Measurements from ENCODE around the gene ZRANB3.
"Not testable (repeated sequence)": the region's sequence is repeated elsewhere in the genome, so short reads cannot be mapped to it uniquely, and the experiment has no call there.

The ZRANB3 gene

DNA sequence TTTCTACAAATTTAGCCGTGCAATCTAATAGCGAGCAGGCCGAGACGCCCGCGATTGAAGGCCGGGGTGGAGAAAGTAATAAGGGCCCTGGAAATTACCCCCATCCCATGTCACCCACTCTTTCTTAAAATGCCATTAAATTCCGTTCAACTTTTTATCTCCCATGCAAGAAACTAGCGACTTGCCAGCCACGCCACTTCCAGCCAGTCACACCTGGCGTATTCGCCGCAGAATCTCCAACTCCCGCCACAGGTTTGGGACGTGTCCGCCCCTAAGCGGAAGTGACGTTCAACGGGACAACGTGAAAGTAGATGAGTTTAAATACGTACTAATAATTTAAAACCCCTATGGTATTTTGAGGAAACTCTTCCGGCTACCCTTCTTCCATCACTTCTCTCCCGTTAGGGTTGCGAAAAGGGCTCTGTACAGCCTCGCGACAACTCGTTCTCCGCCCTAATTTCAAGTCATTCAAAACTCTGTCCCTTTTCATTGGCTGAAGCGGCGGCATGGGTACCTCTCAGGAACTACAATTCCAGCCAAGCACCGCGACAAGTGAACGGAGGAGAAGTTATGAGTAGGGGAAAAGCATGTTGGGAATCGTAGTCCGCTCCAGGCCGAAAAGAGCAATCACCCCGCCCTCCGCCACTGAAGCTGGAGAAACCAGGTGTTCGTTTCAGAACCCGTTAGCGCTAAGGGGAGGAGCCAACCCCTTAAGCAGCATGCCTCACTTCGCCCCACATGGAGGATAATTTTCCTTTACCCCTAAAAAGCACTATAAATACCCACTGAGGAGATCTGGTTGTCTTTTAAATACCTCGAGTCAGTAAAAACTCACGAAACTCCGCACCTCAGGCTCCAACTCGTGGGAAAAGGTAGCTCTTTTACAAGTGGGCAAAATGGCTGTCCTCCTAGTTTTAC is at the start of gene ZRANB3:
TSS of gene ZRANB3 (minus strand) at position 906 of the 918 bp plus-strand sequence.
- peak; percentile 98 for DNase-seq

DNA sequence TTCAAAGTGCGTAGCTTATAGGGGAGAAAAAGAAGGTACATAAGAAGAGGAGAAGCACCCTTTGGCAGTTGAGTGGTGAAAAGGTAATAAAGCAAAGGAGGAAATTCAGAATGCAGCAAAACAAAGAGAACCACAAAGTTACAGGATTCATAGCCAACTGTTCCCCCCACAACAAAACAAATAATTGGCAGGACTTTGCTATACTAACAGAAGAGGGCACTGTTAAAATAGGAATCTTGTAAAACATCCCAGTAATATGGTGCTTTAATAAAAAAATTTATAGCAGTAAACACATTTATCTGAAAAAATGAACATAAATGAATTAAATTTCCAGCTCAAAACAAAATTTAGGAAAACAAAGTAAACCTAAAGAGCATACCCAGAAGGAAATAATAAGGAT is 42.6 kb upstream of the ZRANB3 start:
- DNase-seq = no peak

DNA sequence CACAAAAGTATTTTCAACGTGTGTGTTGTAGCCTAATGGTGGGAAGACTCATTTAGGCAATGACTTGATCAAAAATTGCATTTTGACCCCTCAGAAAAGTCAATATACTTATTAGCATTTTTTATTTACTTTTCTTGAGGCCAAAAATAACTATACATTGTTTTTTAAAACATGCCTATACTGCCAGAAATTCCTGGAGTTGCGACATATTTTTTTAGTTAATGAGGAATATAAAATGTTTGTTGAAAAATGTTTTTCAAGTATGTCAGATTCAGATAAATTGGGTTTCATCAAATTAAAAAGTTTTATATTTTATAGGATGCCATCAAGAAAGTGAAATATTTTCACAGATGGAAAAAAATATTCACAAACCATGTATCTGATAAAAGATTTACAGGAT is 39.9 kb upstream of the ZRANB3 start:
- no peak for DNase-seq

DNA sequence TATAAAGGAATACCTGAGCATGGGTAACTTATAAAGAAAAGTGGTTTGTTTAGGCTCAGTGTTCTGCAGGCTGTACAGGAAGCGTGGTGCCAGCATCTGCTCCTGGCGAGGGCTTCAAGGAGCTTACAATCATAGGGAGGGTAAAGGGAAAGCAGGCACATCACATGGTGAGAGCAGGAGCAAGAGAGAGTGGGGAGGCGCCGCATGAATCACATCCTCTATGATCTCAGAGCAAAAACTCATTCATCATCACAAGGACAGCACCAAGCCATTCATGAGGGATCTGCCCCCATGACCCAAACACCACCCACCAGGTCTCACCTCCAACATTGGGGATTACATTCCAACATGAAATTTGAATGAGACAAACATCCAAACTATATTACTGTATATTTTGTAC is 32.8 kb upstream of the ZRANB3 start:
- no peak for DNase-seq

DNA sequence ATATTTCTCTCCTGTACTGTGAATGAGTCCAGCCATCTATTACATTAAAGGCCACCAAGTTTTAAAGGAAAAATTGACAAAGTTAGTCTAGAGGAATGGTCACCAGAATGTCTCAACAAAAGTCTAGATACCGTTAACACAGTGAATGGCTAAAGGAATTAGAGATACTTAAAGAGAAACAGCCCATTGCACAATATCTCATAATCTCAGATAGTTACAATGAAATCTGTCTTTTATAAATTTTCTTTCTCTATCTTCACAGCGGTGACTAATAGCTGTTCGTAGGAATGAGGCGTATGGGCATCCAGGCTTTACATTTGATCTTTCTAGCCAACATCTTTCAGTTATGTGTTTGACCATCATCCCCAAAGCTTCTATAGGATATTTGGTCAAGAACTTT is 30.9 kb upstream of the ZRANB3 start:
- no peak for DNase-seq

DNA sequence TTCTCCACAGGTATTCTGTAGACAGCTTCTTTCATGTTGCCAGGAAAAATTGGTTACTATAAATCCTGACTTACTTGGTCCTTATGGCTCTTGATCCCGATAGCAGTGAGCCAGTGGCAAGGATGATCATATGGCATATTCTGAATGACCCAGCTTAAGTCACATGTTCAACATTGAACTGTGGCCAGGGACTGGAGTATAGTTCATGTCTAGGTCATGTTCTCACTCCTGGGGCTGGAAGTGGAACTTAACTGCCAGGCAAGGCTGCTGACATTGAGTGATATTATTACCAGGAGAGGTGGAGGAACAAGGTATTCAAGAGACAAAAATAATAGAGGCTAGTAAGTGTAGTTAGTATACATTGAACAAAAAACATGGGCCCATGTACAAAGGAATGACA is 26.5 kb upstream of the ZRANB3 start:
- no peak for DNase-seq

DNA sequence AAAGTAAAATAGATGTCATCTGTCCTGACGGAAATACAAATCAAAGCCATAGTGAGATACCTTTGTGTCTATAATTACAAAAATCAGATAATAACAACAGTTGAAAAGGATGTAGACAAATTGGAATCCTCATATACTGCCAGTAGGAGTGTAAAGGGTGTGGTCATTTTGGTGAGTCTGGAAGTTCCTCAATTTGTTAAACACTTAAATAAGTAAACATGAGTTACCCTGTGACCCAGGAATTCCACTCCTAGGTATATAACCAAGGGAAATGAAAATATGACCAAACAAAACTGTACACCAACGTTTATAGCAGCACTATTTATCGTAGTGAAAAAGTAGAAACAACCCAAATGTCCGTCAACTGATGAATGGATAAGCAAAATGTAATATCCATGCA is 24.3 kb upstream of the ZRANB3 start:
- DNase-seq = no peak

DNA sequence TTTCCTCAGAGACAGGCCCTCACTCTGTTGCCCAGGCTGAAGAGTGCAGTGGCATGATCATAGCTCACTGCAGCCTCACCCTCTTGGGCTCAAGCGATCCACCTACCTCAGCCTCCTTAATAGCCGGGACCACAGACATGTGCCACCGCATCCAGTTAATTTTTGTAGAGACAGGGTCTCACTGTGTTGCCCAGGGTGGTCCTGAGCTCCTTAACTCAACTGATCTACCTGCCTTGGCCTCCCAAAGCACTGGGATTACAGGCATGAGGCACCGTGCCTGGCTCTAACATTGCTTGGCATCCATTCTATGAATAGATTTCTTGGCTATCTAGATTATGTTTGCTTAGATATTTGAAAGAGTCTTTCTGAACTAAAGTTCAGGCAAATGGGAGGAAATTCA is 21.9 kb upstream of the ZRANB3 start:
- DNase-seq = no peak

DNA sequence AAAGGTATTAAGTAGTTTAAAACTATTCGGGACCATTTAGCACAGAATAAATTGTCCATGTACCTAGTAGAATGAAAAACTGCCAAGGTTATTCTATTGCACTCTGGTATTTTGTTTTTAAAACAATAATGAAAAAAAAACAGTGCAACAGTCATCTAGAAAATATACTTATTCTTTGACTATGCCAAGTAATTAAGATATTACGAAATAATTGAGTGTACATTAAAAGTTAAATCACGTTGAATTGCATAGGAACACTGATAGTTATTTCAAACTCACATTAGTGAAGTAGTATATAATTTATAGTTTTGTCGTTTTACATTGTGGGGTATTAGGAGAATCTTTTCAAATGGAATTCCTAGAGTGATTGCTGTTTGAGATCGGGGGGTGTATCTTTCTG is 20.3 kb upstream of the ZRANB3 start:
- DNase-seq = no peak

DNA sequence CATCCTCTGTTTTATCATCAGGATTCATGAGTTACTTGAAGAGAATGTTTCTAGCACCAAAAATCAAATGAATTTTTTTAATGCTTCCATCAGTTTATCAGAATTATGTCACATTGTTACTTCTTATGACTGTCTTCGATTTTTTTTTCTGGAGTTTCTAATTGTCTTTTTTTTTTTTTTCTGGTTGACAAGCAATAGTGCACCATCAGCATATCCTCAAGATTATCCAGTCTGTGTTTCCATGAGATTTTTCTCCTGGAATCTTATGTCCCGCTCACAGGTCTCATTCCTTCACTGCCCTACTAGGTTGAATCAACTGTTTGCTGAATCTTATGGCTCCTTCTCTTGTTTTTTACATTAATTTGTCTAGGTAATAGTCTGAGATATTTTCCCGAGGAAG is 16.3 kb upstream of the ZRANB3 start:
- DNase-seq = no peak

DNA sequence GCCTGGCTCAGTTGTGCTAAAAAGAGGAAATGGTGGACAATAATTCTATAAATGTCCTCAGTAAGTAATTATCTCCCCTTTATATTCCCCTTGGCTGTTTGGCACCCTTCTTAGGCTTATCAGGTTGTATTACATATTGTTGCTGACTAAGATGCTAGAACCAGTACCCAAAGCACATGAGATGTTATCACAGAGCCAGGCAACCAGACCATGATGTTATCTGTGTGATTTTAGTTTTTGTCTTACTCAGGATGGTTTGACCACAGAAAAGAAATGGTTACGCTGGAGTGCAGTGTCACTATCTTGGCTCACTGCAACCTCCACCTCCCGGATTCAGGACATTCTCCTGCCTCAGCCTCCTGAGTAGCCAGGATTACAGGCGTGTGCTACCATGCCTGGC is 15.4 kb upstream of the ZRANB3 start:
- DNase-seq = no peak

DNA sequence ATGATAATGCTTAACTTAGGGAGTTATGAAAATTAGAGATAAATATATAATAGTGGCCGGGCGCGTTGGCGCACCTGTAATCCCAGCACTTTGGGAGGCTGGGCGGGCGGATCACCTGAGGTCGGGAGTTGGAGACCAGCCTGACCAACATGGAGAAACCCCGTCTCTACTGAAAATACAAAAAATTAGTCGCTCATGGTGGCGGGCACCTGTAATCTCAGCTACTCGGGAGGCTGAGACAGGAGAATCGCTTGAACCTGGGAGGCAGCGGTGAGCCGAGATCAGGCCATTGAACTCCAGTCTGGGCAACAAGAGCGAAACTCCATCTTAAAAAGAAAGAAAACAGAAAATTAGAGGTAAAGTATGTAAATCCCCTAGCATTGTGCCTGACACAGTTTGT is 2.5 kb upstream of the ZRANB3 start:
- not testable (repeated sequence) for DNase-seq

DNA sequence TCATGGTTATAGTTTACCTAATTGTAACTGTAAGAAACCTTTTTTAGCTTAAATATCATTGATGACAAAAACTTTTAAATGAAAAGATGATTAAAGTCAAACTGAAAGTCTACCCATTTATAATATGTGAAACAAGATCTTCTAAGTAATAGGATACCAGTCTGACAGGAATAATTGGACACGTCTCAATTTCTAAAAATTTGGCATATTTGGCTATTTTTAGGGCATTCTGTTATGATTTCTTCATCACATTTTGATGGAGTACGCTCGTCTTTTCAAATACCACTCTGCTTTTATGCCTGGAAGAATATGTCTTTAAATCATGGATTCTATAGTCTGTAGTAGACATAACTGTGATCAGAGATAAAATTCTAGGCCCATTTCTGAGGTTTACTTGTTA is 1.6 kb upstream of the ZRANB3 start:
- no peak for DNase-seq

DNA sequence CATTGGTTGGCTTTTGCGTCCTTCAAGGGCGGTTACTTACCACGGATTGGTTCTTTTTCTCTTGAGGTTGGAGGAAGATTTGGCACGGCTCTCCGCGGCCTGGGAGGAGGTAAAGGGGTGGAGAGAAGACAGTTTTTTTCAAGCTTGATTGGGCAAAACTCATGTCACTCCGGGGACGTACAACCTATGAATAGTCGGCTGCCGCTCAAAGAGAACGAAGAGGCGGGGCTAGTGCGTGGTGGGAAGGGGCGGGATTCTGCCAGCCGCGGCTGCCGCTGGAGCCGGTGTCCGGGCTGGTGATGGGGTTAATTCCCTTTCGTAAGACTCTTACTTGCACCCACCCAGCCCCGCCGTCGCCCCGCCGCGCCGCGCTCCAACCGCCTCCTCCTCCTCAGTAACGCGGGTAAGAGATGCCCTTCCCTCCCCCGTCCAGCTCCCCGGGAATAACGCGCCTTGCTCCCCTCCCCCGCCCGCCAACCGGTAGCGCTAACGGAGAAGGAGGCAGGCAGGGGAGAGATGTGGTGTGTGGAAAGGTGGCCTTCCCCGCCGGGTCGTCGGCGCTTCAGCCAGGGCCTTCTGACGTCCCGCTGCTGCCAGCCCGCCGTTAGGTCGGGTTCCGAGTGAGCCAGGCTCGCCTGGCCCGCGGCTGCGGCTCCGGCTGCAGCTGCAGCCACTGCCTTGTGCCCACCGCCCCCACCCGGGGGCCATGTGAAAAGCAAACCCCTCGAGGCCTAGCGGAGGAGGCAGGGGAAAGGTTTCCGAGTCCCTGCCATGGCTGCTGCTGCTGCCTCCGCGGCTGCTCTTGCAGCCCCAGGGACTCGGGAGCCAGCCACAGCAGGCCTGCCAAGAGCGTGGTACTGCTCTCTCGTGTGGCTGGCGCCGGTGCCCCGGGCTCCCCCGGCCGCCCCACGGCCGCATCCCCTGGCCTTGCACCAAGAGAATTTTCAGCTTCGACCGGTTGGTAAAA is 496 bp upstream of the ZRANB3 start, which contains the start of gene R3HDM1:
TSS of gene R3HDM1 (plus strand) at position 254 of the 967 bp plus-strand sequence. CDS start 73,362 bp downstream, outside the sequence.
- peak; percentile 99 for DNase-seq

DNA sequence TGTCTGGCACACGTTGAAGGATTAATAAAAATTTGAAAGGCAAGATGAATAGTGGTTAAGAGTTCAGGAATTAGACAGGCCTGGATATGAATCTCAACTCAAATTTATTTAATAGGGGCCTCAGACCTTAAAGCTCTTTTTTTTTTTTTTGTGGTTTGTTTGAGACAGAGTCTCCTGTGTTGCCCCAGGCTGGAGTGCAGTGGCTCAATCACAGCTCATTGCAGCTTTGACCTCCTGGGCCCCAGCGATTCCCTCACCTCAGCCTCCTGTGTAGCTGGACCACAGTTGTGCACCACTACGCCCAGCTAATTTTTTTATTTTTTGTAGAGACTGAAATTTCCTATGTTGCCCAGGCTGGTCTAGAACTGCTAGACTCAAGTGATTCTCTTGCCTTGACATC is 3.0 kb downstream of the ZRANB3 start:
- DNase-seq = no peak

DNA sequence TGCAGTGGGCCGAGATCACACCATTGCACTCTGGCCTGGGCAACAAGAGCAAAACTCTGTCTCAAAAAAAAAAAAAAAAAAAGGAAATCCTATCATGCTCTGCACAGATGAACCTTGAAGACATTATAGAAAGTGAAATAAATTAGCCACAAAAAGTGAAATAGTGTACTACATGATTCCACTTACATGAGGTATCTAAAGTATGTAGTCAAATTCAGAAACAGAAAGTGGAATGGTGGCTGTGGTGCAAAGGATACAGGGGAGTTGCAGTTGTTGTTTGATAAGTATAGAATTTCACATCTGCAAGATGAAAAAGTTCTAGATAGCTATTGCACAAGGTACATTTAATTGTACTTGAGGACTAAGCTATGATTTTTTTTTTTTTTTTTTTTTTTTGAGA is 5.2 kb downstream of the ZRANB3 start:
- DNase-seq = no peak

DNA sequence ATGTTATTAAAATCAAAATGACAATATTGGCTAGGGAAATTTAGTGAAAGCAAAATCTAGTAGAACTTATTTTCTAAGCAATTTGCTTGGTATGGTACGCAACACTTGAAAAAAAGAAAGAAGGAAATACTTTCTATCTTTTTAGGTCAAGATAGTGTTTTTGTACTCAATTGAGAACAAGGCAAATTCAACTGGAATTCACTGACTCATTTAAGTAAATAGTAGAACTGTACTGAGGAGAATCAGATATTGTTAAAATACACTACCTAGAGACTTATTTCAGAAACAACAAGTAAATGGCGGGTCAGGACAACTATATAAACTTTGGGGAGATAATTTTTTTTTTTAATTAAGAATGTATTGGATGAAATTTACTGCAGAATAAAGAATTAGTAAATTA is 18.9 kb downstream of the ZRANB3 start:
- no peak for DNase-seq

DNA sequence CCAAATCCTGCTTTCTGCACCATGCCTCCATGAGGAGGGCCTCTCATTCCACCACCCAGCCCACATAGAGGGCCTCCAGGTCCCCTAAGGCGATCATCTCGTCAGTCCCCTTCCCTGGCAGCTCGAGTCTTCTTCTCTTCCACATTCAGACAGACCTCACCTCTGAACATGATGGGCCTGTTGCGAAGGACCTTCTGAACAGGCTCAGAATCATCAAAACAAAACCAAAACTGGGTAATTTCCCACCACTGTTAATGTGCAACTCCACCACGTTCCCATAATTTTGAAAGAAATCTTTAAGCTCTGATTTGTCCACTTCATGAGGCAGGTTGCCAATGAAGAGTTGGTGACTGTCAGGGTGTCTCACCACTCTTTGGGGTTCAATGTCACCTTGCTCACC is 20.4 kb downstream of the ZRANB3 start:
- DNase-seq = no peak

DNA sequence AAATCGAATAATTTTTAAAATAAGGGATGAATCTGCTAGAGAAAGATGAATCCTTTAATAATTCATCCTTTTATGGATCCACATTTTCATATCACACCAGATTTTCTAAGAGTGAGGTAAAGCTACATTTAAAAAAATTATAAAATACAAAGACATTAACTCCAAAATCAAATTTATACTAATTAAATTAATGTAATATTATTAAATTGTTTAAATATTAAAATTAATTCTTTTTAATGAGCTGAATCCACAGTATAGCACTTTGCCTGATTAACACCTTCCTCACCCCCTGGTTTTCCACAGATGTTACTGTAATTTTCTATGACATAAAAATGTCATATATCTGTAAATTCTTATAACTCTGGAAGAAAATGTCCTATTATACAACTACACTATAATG is 26.2 kb downstream of the ZRANB3 start:
- DNase-seq = no peak

DNA sequence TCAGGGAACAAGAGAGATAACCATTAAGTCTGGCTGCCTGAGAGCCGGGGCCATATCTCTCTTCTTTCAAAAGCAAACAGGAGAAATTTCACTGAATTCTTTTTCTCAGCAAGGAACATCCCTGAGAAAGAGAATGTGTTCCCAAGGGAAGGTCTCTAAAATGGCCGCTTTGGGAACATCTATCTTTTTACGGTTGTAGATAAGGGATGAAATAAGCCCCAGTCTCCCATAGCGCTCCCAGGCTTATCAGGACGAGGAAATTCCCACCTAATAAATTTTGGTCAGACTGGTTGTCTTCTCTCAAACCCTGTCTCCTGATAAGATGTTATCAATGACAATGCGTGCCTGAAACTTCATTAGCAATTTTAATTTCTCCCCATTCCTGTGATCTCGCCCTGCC is 32.4 kb downstream of the ZRANB3 start:
- DNase-seq = not testable (repeated sequence)

DNA sequence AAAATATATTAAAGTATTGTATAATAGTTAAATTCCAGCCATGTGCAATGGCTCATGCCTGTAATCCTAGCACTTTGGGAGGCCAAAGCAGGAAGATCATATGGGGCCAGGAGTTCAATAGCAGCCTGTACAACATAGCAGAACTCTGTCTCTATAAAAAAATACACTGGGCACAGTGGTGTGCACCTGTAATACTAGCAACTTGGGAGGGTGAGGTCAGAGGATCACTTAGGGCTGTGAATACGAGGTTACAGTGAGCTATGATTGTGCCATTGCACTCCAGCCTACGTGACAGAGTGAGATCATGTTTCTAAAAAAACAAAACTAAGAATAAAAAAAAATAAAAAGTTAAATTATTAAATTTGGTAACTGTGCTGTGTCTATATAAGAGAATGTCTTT is 36.1 kb downstream of the ZRANB3 start:
- DNase-seq = no peak

DNA sequence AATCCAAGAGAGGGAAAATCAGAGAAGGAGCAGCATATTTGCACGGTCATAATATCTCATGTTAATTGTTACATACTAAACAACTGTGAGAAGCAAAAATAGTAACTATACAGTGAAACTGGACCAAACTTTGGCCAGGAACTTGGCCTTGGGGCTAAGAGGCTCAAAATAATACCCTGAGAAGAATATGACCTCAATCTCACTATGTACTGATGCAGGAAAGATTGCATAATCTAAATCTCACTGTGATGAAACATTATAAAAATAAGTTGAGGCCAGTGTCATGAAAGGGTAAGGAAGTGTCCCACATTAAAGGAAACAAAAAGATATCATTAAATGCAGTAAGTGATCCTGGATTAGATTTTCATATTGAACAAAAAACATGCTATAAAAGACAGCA is 36.5 kb downstream of the ZRANB3 start:
- DNase-seq = no peak

DNA sequence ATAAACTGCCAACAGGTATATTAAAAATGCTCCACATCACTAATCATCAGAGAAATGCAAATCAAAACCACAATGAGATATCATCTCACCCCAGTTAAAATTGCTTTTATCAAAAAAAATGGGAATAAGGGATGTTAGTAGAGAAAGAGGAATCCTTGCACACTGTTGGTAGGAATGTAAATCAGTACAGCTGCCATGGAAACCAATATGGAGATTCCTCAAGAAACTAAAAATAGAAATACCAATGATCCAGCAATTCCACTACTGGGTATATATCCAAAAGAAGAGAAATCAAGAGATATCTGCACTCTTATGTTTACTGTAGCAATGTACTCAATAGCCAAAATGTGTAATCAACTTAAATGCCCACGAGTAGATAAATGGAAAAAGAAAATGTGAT is 40.6 kb downstream of the ZRANB3 start:
- no peak for DNase-seq

DNA sequence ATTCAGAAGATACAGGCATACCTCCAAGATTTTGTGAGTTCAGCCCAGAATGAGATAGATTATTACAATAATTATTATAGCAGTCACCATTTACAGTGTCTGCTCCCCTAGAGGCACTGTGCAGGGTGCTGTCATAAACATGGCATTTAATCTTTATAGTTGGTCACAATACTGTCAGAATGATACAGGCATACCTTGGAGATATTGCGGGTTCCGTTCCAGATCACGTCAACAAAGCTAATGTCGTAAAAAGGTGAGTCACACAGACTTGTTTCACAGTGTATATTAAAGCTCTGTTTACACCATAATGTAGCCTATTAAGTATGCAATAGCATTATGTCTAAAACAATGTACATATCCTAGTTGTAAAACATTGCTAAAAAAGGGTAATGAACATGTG is 45.6 kb downstream of the ZRANB3 start:
- DNase-seq = no peak
